ENCODE data around the gene ZNF543. TPM values are rescaled to one million over a fixed set of nuclear protein-coding genes. Genes with fewer than 3 reads are reported as not detected.

The ZNF543 gene
- total RNA-seq, 5 donors from 2014 or later (not counting 1 experiment from before 2014, with no cell fraction given) = 3.9 to 11.1 (median 7.9) TPM

- DNase-seq (no peak), ATAC-seq (replicated peaks in 1 of 4) (no peak)
- H3K36me3 ChIP-seq (ENCODE audit: control insufficient read depth in 2 of 2, extremely low read depth in 1 of 2, insufficient read depth in 1 of 2, low read length in 1 of 2) = peaks cover 22 to 62% of the 10 kb centered on the region in 2 donors
- no peak overlapping the region for H3K27ac ChIP-seq (ENCODE audit: low read length)
- no CpG with 5 or more reads among the region's 1 CpG for WGBS (ENCODE audit: insufficient coverage)
- Mint-ChIP-seq H3K4me3 (no peak overlapping the region), H3K27ac (no peak overlapping the region), H3K27me3 (no peaks in the 10 kb centered on the region), H3K4me1 (peaks cover 4 to 18% (median 9%) of the 10 kb centered on the region in 3 donors), H3K36me3 (peaks cover 91% of the 10 kb centered on the region), H3K9me3 (peaks cover 23 to 65% (median 64%) of the 10 kb centered on the region in 3 donors)
- ChIA-PET CTCF (no interaction called here), POLR2A (no interaction called here)
- H3K4me1 ChIP-seq (ENCODE audit: control insufficient read depth in 1 of 2, extremely low read depth in 1 of 2, insufficient read depth in 2 of 2, low read length in 2 of 2) = no peaks in the 10 kb centered on the region
- peaks cover 15% of the 10 kb centered on the region for H3K9me3 ChIP-seq
- H3K27me3 ChIP-seq (replicated peaks in 1 of 2; ENCODE audit: control insufficient read depth in 2 of 2, extremely low read depth in 1 of 2, insufficient read depth in 2 of 2, low read length in 1 of 2) = peaks cover 0 to 4% of the 10 kb centered on the region in 2 experiments
- no peak overlapping the region for H3K4me3 ChIP-seq (ENCODE audit: control insufficient read depth in 1 of 2, extremely low read depth in 1 of 2, low read length in 1 of 2)
These were observed 26.6 kb upstream of the ZNF543 start for GRCh38 chr19:57293719-57294118.

GRCh38 chr19:57302020-57302465 lies 18.2 kb upstream of the ZNF543 start:
- no peak for DNase-seq
- ChIA-PET CTCF (no interaction called here), POLR2A (no interaction called here)
- Histone ChIP-seq H3K36me3 (ENCODE audit: control insufficient read depth in 2 of 2, extremely low read depth in 1 of 2, insufficient read depth in 1 of 2, low read length in 1 of 2) (peaks cover 5 to 14% of the 10 kb centered on the region in 2 donors), H3K4me3 (ENCODE audit: control insufficient read depth in 1 of 2, extremely low read depth in 1 of 2, low read length in 1 of 2) (no peak overlapping the region), H3K27me3 (replicated peaks in 1 of 2; ENCODE audit: control insufficient read depth in 2 of 2, extremely low read depth in 1 of 2, insufficient read depth in 2 of 2, low read length in 1 of 2) (no peaks in the 10 kb centered on the region), H3K9me3 (no peaks in the 10 kb centered on the region), H3K27ac (ENCODE audit: low read length) (no peak overlapping the region), H3K4me1 (ENCODE audit: control insufficient read depth in 1 of 2, extremely low read depth in 1 of 2, insufficient read depth in 2 of 2, low read length in 2 of 2) (peaks cover 0 to 6% of the 10 kb centered on the region in 2 experiments)
- 80% methylated on average over 1 of the region's 1 CpG for WGBS (ENCODE audit: insufficient coverage)
- no peaks in the 10 kb centered on the region for H3K27me3 Mint-ChIP-seq
- ATAC-seq (replicated peaks in 1 of 4) = no peak
- H3K4me3 Mint-ChIP-seq = no peak overlapping the region
- peaks cover 0 to 17% (median 12%) of the 10 kb centered on the region in 3 donors for H3K4me1 Mint-ChIP-seq
- no peak overlapping the region for H3K27ac Mint-ChIP-seq
- H3K36me3 Mint-ChIP-seq = peaks cover 62% of the 10 kb centered on the region
- peaks cover 7 to 21% (median 15%) of the 10 kb centered on the region in 3 donors for H3K9me3 Mint-ChIP-seq

- ChIA-PET CTCF (no interaction called here), POLR2A (interaction anchor here in 1 of 2 donors (0.5 to 0.7 kb wide), 2 partner anchors 48 to 480 kb away, joined by 3 to 4 read pairs; no protein-coding TSS in a partner anchor)
- Mint-ChIP-seq H3K4me3 (no peak overlapping the region), H3K27ac (no peak overlapping the region), H3K36me3 (peaks cover 55% of the 10 kb centered on the region), H3K9me3 (peaks cover 3 to 15% (median 10%) of the 10 kb centered on the region in 3 donors), H3K4me1 (peaks cover 0 to 13% (median 9%) of the 10 kb centered on the region in 3 donors), H3K27me3 (no peaks in the 10 kb centered on the region)
- H3K4me3 ChIP-seq (ENCODE audit: control insufficient read depth in 1 of 2, extremely low read depth in 1 of 2, low read length in 1 of 2) = no peak overlapping the region
- H3K36me3 ChIP-seq (ENCODE audit: control insufficient read depth in 2 of 2, extremely low read depth in 1 of 2, insufficient read depth in 1 of 2, low read length in 1 of 2) = peaks cover 5 to 14% of the 10 kb centered on the region in 2 donors
- no peaks in the 10 kb centered on the region for H3K9me3 ChIP-seq
- no peaks in the 10 kb centered on the region for H3K27me3 ChIP-seq (replicated peaks in 1 of 2; ENCODE audit: control insufficient read depth in 2 of 2, extremely low read depth in 1 of 2, insufficient read depth in 2 of 2, low read length in 1 of 2)
- no peak for ATAC-seq (replicated peaks in 1 of 4)
- peaks cover 0 to 6% of the 10 kb centered on the region in 2 experiments for H3K4me1 ChIP-seq (ENCODE audit: control insufficient read depth in 1 of 2, extremely low read depth in 1 of 2, insufficient read depth in 2 of 2, low read length in 2 of 2)
- no peak overlapping the region for H3K27ac ChIP-seq (ENCODE audit: low read length)
- DNase-seq = no peak
- 98% methylated on average over 5 of the region's 7 CpGs for WGBS (ENCODE audit: insufficient coverage)
These were observed 17.4 kb upstream of the ZNF543 start for GRCh38 chr19:57302727-57303401.

- Mint-ChIP-seq H3K27me3 (no peaks in the 10 kb centered on the region), H3K4me3 (no peak overlapping the region), H3K4me1 (peaks cover 0 to 4% (median 2%) of the 10 kb centered on the region in 3 donors), H3K9me3 (peaks cover 4 to 8% (median 4%) of the 10 kb centered on the region in 3 donors), H3K27ac (no peak overlapping the region), H3K36me3 (peaks cover 38% of the 10 kb centered on the region)
- CTCF ChIA-PET = no interaction called here
- H3K9me3 ChIP-seq = no peaks in the 10 kb centered on the region
- ATAC-seq (replicated peaks in 1 of 4) (no peak), DNase-seq (no peak)
- POLR2A ChIA-PET = no interaction called here
- H3K27ac ChIP-seq (ENCODE audit: low read length) = no peak overlapping the region
- WGBS (ENCODE audit: insufficient coverage) = no CpG with 5 or more reads among the region's 1 CpG
- H3K27me3 ChIP-seq (replicated peaks in 1 of 2; ENCODE audit: control insufficient read depth in 2 of 2, extremely low read depth in 1 of 2, insufficient read depth in 2 of 2, low read length in 1 of 2) = no peaks in the 10 kb centered on the region
- H3K4me1 ChIP-seq (ENCODE audit: control insufficient read depth in 1 of 2, extremely low read depth in 1 of 2, insufficient read depth in 2 of 2, low read length in 2 of 2) = peaks cover 0 to 6% of the 10 kb centered on the region in 2 experiments
- H3K4me3 ChIP-seq (ENCODE audit: control insufficient read depth in 1 of 2, extremely low read depth in 1 of 2, low read length in 1 of 2) = no peak overlapping the region
- peaks cover 5 to 14% of the 10 kb centered on the region in 2 donors for H3K36me3 ChIP-seq (ENCODE audit: control insufficient read depth in 2 of 2, extremely low read depth in 1 of 2, insufficient read depth in 1 of 2, low read length in 1 of 2)
These were observed 15.2 kb upstream of the ZNF543 start for GRCh38 chr19:57305056-57305455.

- POLR2A ChIA-PET = no interaction called here
- peaks cover 0 to 2% of the 10 kb centered on the region in 2 experiments for H3K27me3 ChIP-seq (replicated peaks in 1 of 2; ENCODE audit: control insufficient read depth in 2 of 2, extremely low read depth in 1 of 2, insufficient read depth in 2 of 2, low read length in 1 of 2)
- Mint-ChIP-seq H3K4me1 (peaks cover 0 to 2% (median 0%) of the 10 kb centered on the region in 3 donors), H3K9me3 (peaks cover 4 to 14% (median 10%) of the 10 kb centered on the region in 3 donors), H3K27me3 (no peaks in the 10 kb centered on the region), H3K4me3 (no peak overlapping the region), H3K36me3 (peaks cover 12% of the 10 kb centered on the region), H3K27ac (no peak overlapping the region)
- H3K36me3 ChIP-seq (ENCODE audit: control insufficient read depth in 2 of 2, extremely low read depth in 1 of 2, insufficient read depth in 1 of 2, low read length in 1 of 2) = peaks cover 0 to 2% of the 10 kb centered on the region in 2 donors
- no peak overlapping the region for H3K4me3 ChIP-seq (ENCODE audit: control insufficient read depth in 1 of 2, extremely low read depth in 1 of 2, low read length in 1 of 2)
- no peak overlapping the region for H3K27ac ChIP-seq (ENCODE audit: low read length)
- H3K9me3 ChIP-seq = no peaks in the 10 kb centered on the region
- no peak for DNase-seq
- CTCF ChIA-PET = no interaction called here
- H3K4me1 ChIP-seq (ENCODE audit: control insufficient read depth in 1 of 2, extremely low read depth in 1 of 2, insufficient read depth in 2 of 2, low read length in 2 of 2) = no peaks in the 10 kb centered on the region
- no peak for ATAC-seq (replicated peaks in 1 of 4)
These were observed 11.8 kb upstream of the ZNF543 start for GRCh38 chr19:57308514-57308913.

GRCh38 chr19:57310792-57311191 lies 9.5 kb upstream of the ZNF543 start:
- DNase-seq (no peak), ATAC-seq (replicated peaks in 1 of 4) (no peak)
- H3K27ac ChIP-seq (ENCODE audit: low read length) = no peak overlapping the region
- H3K4me1 ChIP-seq (ENCODE audit: control insufficient read depth in 1 of 2, extremely low read depth in 1 of 2, insufficient read depth in 2 of 2, low read length in 2 of 2) = no peaks in the 10 kb centered on the region
- 80% methylated on average over 1 of the region's 2 CpGs for WGBS (ENCODE audit: insufficient coverage)
- H3K27me3 ChIP-seq (replicated peaks in 1 of 2; ENCODE audit: control insufficient read depth in 2 of 2, extremely low read depth in 1 of 2, insufficient read depth in 2 of 2, low read length in 1 of 2) = peaks cover 2 to 3% of the 10 kb centered on the region in 2 experiments
- peaks cover 18 to 25% (median 21%) of the 10 kb centered on the region in 3 donors for H3K9me3 Mint-ChIP-seq
- H3K27ac Mint-ChIP-seq = no peak overlapping the region
- no peaks in the 10 kb centered on the region for H3K4me1 Mint-ChIP-seq
- H3K36me3 ChIP-seq (ENCODE audit: control insufficient read depth in 2 of 2, extremely low read depth in 1 of 2, insufficient read depth in 1 of 2, low read length in 1 of 2) = no peaks in the 10 kb centered on the region
- no peak overlapping the region for H3K4me3 Mint-ChIP-seq
- H3K9me3 ChIP-seq = no peaks in the 10 kb centered on the region
- peaks cover 14 to 16% of the 10 kb centered on the region in 2 donors for H3K27me3 Mint-ChIP-seq
- ChIA-PET POLR2A (no interaction called here), CTCF (interaction anchor here in 1 of 2 donors (0.6 kb wide), 1 partner anchor 210 kb away, joined by 4 read pairs; no protein-coding TSS in a partner anchor)
- no peaks in the 10 kb centered on the region for H3K36me3 Mint-ChIP-seq
- no peak overlapping the region for H3K4me3 ChIP-seq (ENCODE audit: control insufficient read depth in 1 of 2, extremely low read depth in 1 of 2, low read length in 1 of 2)
